ENCODE results near the gene RNF151. TPM values are rescaled to one million over a fixed set of nuclear protein-coding genes. Genes with fewer than 3 reads are reported as not detected.

Gene RNF151
- total RNA-seq, 1 donor from 2014 or later: 0.39 TPM

GRCh38 chr16:1989209-1990100, 22.8 kb downstream of the RNF151 start, which contains the start of gene SYNGR3:
TSS of gene SYNGR3 (plus strand) at chr16:1989970. CDS start at chr16:1990103, 133 bp downstream.
- Mint-ChIP-seq H3K9me3 (no peaks in the 10 kb centered on the region), H3K36me3 (ENCODE audit: low read depth) (peaks cover 29% of the 10 kb centered on the region), H3K27me3 (ENCODE audit: low read depth) (peaks cover 10% of the 10 kb centered on the region), H3K4me1 (ENCODE audit: low read depth) (peaks cover 8% of the 10 kb centered on the region), H3K27ac (peak within 1 kb of the TSS; percentile 76), H3K4me3 (ENCODE audit: low read depth) (peak within 1 kb of the TSS; percentile 77)
- no peak for DNase-seq (ENCODE audit: low spot score)
- intact Hi-C loops (cut with micrococcal nuclease): loop anchor here (2.0 kb wide), 1 partner anchor 25 kb away; the partner anchor contains the start of gene RPS2

GRCh38 chr16:1990101-1990350, 23.4 kb downstream of the RNF151 start:
- Mint-ChIP-seq H3K4me3 (ENCODE audit: low read depth) (no peak overlapping the region), H3K9me3 (no peaks in the 10 kb centered on the region), H3K36me3 (ENCODE audit: low read depth) (peaks cover 26% of the 10 kb centered on the region), H3K27me3 (ENCODE audit: low read depth) (peaks cover 10% of the 10 kb centered on the region), H3K27ac (no peak overlapping the region), H3K4me1 (ENCODE audit: low read depth) (peaks cover 8% of the 10 kb centered on the region)
- no peak for DNase-seq (ENCODE audit: low spot score)
- intact Hi-C loops (cut with micrococcal nuclease): loop anchor here (2.0 kb wide), 1 partner anchor 25 kb away; the partner anchor contains the start of gene RPS2

- Mint-ChIP-seq H3K36me3 (ENCODE audit: low read depth) (peaks cover 30% of the 10 kb centered on the region), H3K4me3 (ENCODE audit: low read depth) (peak overlapping the region; percentile 74), H3K27me3 (ENCODE audit: low read depth) (peaks cover 10% of the 10 kb centered on the region), H3K4me1 (ENCODE audit: low read depth) (peaks cover 8% of the 10 kb centered on the region), H3K9me3 (no peaks in the 10 kb centered on the region), H3K27ac (peak overlapping the region; percentile 76)
- DNase-seq (ENCODE audit: low spot score): no peak
- intact Hi-C loops (cut with micrococcal nuclease): loop anchor here (2.0 kb wide), 1 partner anchor 26 kb away; the partner anchor contains the start of gene RPS2
Observed at GRCh38 chr16:1990351-1991134, 23.9 kb downstream of the RNF151 start.

GRCh38 chr16:1991135-1991551, 24.5 kb downstream of the RNF151 start:
- intact Hi-C loops (cut with micrococcal nuclease): loop anchor here (2.0 kb wide), 1 partner anchor 26 kb away; the partner anchor contains the start of gene RPS2
- DNase-seq (ENCODE audit: low spot score): no peak
- H3K4me3 Mint-ChIP-seq (ENCODE audit: low read depth): peak overlapping the region; percentile 74
- H3K9me3 Mint-ChIP-seq: no peaks in the 10 kb centered on the region
- peaks cover 26% of the 10 kb centered on the region for H3K36me3 Mint-ChIP-seq (ENCODE audit: low read depth)
- H3K27ac Mint-ChIP-seq: peak overlapping the region; percentile 76
- H3K27me3 Mint-ChIP-seq (ENCODE audit: low read depth): peaks cover 10% of the 10 kb centered on the region
- H3K4me1 Mint-ChIP-seq (ENCODE audit: low read depth): peaks cover 8% of the 10 kb centered on the region

- H3K27me3 Mint-ChIP-seq (ENCODE audit: low read depth): peaks cover 10% of the 10 kb centered on the region
- DNase-seq (ENCODE audit: low spot score): no peak
- no peaks in the 10 kb centered on the region for H3K9me3 Mint-ChIP-seq
- intact Hi-C loops (cut with micrococcal nuclease): loop anchor here (2.0 kb wide), 1 partner anchor 27 kb away; the partner anchor contains the start of gene RPS2
- H3K4me3 Mint-ChIP-seq (ENCODE audit: low read depth): peak overlapping the region; percentile 74
- H3K4me1 Mint-ChIP-seq (ENCODE audit: low read depth): peaks cover 8% of the 10 kb centered on the region
- H3K36me3 Mint-ChIP-seq (ENCODE audit: low read depth): peaks cover 22% of the 10 kb centered on the region
- H3K27ac Mint-ChIP-seq: peak overlapping the region; percentile 76
Observed at GRCh38 chr16:1991588-1991947, 24.9 kb downstream of the RNF151 start.

GRCh38 chr16:1991948-1992703, 25.5 kb downstream of the RNF151 start:
- Mint-ChIP-seq H3K4me3 (ENCODE audit: low read depth) (peak overlapping the region; percentile 52), H3K27me3 (ENCODE audit: low read depth) (peaks cover 10% of the 10 kb centered on the region), H3K27ac (peak overlapping the region; percentile 42), H3K9me3 (no peaks in the 10 kb centered on the region), H3K36me3 (ENCODE audit: low read depth) (peaks cover 18% of the 10 kb centered on the region), H3K4me1 (ENCODE audit: low read depth) (peaks cover 11% of the 10 kb centered on the region)
- DNase-seq (ENCODE audit: low spot score): peak; percentile 90
- intact Hi-C loops (cut with micrococcal nuclease): loop anchor here (1.0 to 2.0 kb wide), 2 partner anchors 17 to 27 kb away; partner anchors contain the start of genes RPS2 and ZNF598

GRCh38 chr16:1992704-1993317, 26.2 kb downstream of the RNF151 start:
- no peak overlapping the region for H3K27ac Mint-ChIP-seq
- no peak for DNase-seq (ENCODE audit: low spot score)
- H3K36me3 Mint-ChIP-seq (ENCODE audit: low read depth): peaks cover 19% of the 10 kb centered on the region
- H3K4me3 Mint-ChIP-seq (ENCODE audit: low read depth): no peak overlapping the region
- H3K9me3 Mint-ChIP-seq: no peaks in the 10 kb centered on the region
- peaks cover 11% of the 10 kb centered on the region for H3K4me1 Mint-ChIP-seq (ENCODE audit: low read depth)
- intact Hi-C loops (cut with micrococcal nuclease): loop anchor here (1.0 kb wide), 1 partner anchor 16 kb away; the partner anchor contains the start of gene ZNF598
- peaks cover 10% of the 10 kb centered on the region for H3K27me3 Mint-ChIP-seq (ENCODE audit: low read depth)

GRCh38 chr16:1993731-1994131, 27.1 kb downstream of the RNF151 start:
- peaks cover 7% of the 10 kb centered on the region for H3K27me3 Mint-ChIP-seq (ENCODE audit: low read depth)
- H3K9me3 Mint-ChIP-seq: no peaks in the 10 kb centered on the region
- intact Hi-C loops (cut with micrococcal nuclease): no loop called here
- peaks cover 21% of the 10 kb centered on the region for H3K36me3 Mint-ChIP-seq (ENCODE audit: low read depth)
- no peak for DNase-seq (ENCODE audit: low spot score)
- peaks cover 11% of the 10 kb centered on the region for H3K4me1 Mint-ChIP-seq (ENCODE audit: low read depth)
- H3K27ac Mint-ChIP-seq: peak overlapping the region; percentile 64
- H3K4me3 Mint-ChIP-seq (ENCODE audit: low read depth): no peak overlapping the region

- Mint-ChIP-seq H3K4me1 (ENCODE audit: low read depth) (peaks cover 3% of the 10 kb centered on the region), H3K36me3 (ENCODE audit: low read depth) (peaks cover 32% of the 10 kb centered on the region), H3K4me3 (ENCODE audit: low read depth) (no peak overlapping the region), H3K27ac (peak overlapping the region; percentile 21), H3K27me3 (ENCODE audit: low read depth) (no peaks in the 10 kb centered on the region), H3K9me3 (no peaks in the 10 kb centered on the region)
- intact Hi-C loops (cut with micrococcal nuclease): no loop called here
- no peak for DNase-seq (ENCODE audit: low spot score)
Observed at GRCh38 chr16:1997494-1998359, 31.1 kb downstream of the RNF151 start.

- intact Hi-C loops (cut with micrococcal nuclease): no loop called here
- DNase-seq (ENCODE audit: low spot score): no peak
- Mint-ChIP-seq H3K4me3 (ENCODE audit: low read depth) (no peak overlapping the region), H3K4me1 (ENCODE audit: low read depth) (peaks cover 3% of the 10 kb centered on the region), H3K27me3 (ENCODE audit: low read depth) (no peaks in the 10 kb centered on the region), H3K27ac (no peak overlapping the region), H3K9me3 (no peaks in the 10 kb centered on the region), H3K36me3 (ENCODE audit: low read depth) (peaks cover 32% of the 10 kb centered on the region)
Observed at GRCh38 chr16:1998360-1998835, 31.7 kb downstream of the RNF151 start.

Data from activated T-helper 2 cell treated with anti-CD3 and anti-CD28 coated beads, Interferon-gamma antibody, Interleukin-2, Interleukin-4, amounts not matched to agents 10 μg/mL and 5 μg/mL and 100 μg/mL, durations not matched to agents 14 hours and 24 hours and 36 hours (primary cell).